GM10266 (cell line): Measurements from ENCODE around the gene CAMK2B.

Experiments
- DNase-seq: peaks from one replicate; pipeline ENCODE4 v3.0.0; 2012; ENCODE audit errors: extremely low spot score
- CTCF ChIP-seq: IDR thresholded peaks from 2 replicates; pipeline ENCODE4 v1.5.1; 2012; ENCODE audit warnings: mild to moderate bottlenecking, low read depth; ENCODE audit not compliant: control insufficient read depth, insufficient read depth; ENCODE audit errors: missing control alignments

Gene CAMK2B

GRCh38 chr7:44189286-44189992, 136.0 kb downstream of the CAMK2B start, which contains the start of gene GCK:
TSS of gene GCK (minus strand) at chr7:44189439. CDS start at chr7:44188953, 486 bp downstream.
- no peak for DNase-seq

GRCh38 chr7:44188480-44189225, 136.7 kb downstream of the CAMK2B start:
- no peak for DNase-seq
- TF ChIP-seq CTCF, result no peak

More at GRCh38 chr7:44189286-44189992, 136.0 kb downstream of the CAMK2B start, which contains the start of gene GCK:
- no peak for TF ChIP-seq CTCF

GRCh38 chr7:44187636-44188416, 137.6 kb downstream of the CAMK2B start:
- no peak for DNase-seq
- no peak for TF ChIP-seq CTCF

- no peak for DNase-seq
- no peak for TF ChIP-seq CTCF
Observed at GRCh38 chr7:44186736-44187135, 138.7 kb downstream of the CAMK2B start.

- TF ChIP-seq CTCF, result no peak
- no peak for DNase-seq
Observed at GRCh38 chr7:44185729-44186128, 139.7 kb downstream of the CAMK2B start.

GRCh38 chr7:44184873-44185446, 140.4 kb downstream of the CAMK2B start:
- no peak for TF ChIP-seq CTCF

More at GRCh38 chr7:44184873-44185446, 140.4 kb downstream of the CAMK2B start:
- DNase-seq, result no peak
